ENCODE data around the gene SLC2A11.
"Not testable (repeated sequence)": the region's sequence is repeated elsewhere in the genome, so short reads cannot be mapped to it uniquely, and the experiment has no call there.

The SLC2A11 gene

GRCh38 chr22:23910496-23911190 is 53.0 kb downstream of the SLC2A11 start:
- no peak for DNase-seq

GRCh38 chr22:23911318-23911980 is 53.8 kb downstream of the SLC2A11 start:
- no peak for DNase-seq

GRCh38 chr22:23912293-23912903 is 54.7 kb downstream of the SLC2A11 start:
- DNase-seq: no peak

DNA sequence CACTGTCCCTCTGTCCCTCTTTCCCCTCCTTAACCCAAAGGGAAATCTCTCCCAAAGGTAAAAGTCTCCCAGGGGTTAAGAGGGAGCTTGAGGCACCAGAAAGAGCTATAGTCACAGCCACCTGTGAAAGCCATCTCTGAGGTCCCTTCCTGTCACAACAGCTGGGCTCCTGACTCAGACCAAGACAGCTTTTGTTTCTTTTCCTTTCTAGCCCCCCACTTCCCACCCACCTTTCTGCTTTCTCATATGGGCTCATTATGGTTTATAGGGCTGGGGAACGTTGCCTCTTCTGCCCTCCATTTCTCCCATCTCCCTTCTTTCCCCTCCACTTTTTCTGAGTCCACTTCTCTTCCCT is 55.6 kb downstream of the SLC2A11 start:
- no peak for DNase-seq

DNA sequence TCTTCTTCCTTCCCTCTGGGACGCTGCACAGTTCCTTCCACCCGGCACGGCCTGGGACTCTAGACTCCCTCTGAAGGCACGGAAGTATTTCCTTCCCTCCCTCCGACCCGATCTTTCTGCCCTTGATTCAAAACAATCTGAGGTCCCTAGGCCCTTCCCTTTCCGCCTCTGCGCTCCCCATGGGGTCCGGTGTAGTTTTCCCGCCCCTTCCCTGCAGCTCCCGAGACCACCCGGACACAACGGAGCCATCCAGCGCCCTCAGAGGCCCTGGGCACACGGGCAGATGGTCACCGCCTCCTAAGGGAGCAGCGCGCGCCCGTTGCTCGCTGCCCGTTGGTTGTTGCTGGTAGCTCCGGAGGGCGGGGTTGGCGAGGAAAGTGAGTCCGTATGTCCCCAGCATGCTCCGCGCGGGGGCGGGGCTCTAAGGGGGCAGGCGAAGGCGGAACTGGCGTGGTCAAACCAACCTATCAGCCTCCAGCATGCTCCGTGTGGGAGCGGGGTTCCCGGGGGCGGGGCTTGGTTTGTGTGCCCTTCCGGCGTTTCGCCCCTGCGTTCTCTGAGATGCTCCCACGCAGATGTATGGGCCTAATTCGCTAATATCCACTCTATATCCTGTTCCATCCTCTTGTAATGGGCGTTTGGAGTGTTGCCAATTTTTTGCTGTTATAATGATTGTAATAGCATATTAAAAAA is 56.1 kb downstream of the SLC2A11 start:
- DNase-seq: peak; percentile 99

DNA sequence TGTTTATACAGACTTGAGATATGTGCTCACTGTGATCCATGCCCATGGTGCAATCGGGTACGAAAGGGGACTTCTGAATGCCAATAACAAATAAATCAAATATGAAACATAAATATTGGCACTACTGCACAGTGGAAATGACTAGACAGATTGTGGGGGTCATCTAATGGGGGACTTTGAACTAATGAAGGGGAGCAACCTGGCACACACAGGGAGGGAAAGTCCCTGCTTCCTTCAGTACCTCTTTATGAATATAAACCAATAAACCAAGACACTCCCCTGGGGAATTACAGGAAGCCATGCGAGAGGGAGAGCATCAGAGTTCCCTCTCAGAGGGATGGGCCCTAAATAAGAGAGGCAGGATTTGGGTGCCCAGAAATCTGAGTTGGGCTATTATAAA is 57.6 kb downstream of the SLC2A11 start:
- no peak for DNase-seq

- not testable (repeated sequence) for DNase-seq
Observed at GRCh38 chr22:23920267-23920611, 62.6 kb downstream of the SLC2A11 start.

DNA sequence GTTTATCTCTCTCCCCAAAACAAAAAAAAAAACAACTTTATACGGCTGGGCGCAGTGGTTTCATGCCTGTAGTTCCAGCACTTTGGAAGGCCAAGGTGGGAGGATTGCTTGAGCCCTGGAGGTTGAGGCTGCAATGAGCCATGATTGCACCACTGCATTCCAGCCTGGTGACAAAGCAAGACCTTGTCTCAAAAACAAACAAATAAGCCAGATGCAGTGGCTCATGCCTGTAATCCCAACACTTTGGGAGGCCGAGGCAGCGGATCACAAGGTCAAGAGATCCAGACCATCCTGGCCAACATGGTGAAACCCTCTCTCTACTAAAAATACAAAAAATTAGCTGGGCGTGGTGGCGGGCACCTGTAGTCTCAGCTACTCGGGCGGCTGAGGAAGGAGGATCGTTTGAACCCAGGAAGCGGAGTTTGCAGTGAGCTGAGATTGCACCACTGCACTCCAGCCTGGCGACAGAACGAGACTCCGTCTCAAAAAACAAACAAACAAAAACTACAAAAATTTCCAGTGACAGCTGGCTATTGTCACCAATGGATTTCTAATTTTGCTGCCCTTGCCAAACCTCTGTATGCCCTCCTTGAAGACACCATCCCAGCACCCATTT is 64.0 kb downstream of the SLC2A11 start:
- DNase-seq: not testable (repeated sequence)

GRCh38 chr22:23922921-23923320 is 65.2 kb downstream of the SLC2A11 start:
- DNase-seq: no peak

GRCh38 chr22:23925020-23925606 is 67.4 kb downstream of the SLC2A11 start:
- no peak for DNase-seq

- no peak for DNase-seq
Observed at GRCh38 chr22:23926561-23926960, 68.9 kb downstream of the SLC2A11 start.
